Middle frontal gyrus (tissue), 1 donor: ENCODE measurements around the gene ADAMTS6.
"Not testable (repeated sequence)": the region's sequence is repeated elsewhere in the genome, so short reads cannot be mapped to it uniquely, and the experiment has no call there.

Experiments used
- DNase-seq: peaks from one replicate; pipeline ENCODE4 v3.0.0-alpha.2; 2015; ENCODE audit warnings: low spot score; ENCODE audit errors: extremely low spot score

ADAMTS6 gene

GRCh38 chr5:65364907-65365306 lies 116.8 kb downstream of the ADAMTS6 start:
- no peak for DNase-seq

- DNase-seq: no peak
Measured at GRCh38 chr5:65363499-65363898, 118.2 kb downstream of the ADAMTS6 start.

DNA sequence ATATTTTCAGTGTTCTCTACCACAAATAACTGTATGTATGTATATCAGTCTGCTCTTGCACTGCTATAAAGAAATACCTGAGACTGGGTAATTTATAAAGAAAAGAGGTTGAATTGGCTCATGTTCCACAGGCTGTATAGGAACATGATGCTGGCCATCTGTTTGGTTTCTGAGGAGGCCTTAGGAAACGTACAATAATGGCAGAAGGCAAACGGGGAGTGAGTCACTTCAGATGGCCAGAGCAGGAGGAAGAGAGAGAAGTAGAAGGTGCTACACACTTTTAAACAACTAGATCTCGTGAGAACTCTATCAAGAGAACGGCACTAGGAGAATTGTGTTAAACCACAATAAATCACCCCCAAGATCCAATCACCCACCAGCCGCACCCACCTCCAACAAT lies 121.7 kb downstream of the ADAMTS6 start:
- no peak for DNase-seq

GRCh38 chr5:65359569-65359968 lies 122.2 kb downstream of the ADAMTS6 start:
- no peak for DNase-seq

- DNase-seq: no peak
Measured at GRCh38 chr5:65356274-65356673, 125.4 kb downstream of the ADAMTS6 start.

- no peak for DNase-seq
Measured at GRCh38 chr5:65355301-65355700, 126.4 kb downstream of the ADAMTS6 start.

DNA sequence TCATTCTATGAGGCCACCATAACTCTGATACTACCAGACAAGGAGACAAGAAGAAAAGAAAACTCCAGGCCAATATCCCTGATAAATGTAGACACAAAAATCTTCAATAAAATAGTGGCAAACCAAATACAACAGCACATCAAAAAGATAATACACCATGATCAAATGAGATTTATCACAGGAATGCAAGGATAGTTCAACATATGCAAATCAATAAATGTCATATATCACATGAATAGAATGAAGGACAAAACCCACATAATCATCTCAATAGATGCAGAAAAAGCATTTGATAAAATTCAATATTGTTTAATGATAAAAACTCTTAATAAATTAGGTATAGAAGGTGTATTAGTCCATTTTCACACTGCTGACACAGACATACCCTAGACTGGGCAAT lies 139.9 kb downstream of the ADAMTS6 start:
- no peak for DNase-seq

- no peak for DNase-seq
Measured at GRCh38 chr5:65338606-65339151, 143.0 kb downstream of the ADAMTS6 start.

GRCh38 chr5:65334077-65334476 lies 147.6 kb downstream of the ADAMTS6 start:
- no peak for DNase-seq

- DNase-seq: no peak
Measured at GRCh38 chr5:65332591-65332990, 149.1 kb downstream of the ADAMTS6 start.

GRCh38 chr5:65329266-65329665 lies 152.5 kb downstream of the ADAMTS6 start:
- no peak for DNase-seq

DNA sequence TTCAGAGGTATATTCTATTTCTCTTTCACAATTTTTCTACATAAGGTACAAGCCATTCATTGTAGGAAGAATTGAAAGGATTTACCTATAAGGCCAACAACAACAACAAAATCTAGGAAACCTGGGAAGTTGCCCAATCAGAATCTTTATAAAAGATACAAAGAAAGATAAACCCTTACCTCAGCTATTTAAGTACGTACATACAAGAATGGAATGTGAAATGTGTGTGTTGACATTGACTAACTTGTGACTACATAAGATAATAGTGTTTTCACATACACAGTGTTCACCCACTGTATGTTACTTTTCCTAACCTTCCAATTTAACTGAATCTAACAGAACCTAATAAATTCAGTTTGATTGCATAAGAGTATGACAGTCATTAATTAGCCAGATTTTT lies 154.1 kb downstream of the ADAMTS6 start:
- DNase-seq: no peak

DNA sequence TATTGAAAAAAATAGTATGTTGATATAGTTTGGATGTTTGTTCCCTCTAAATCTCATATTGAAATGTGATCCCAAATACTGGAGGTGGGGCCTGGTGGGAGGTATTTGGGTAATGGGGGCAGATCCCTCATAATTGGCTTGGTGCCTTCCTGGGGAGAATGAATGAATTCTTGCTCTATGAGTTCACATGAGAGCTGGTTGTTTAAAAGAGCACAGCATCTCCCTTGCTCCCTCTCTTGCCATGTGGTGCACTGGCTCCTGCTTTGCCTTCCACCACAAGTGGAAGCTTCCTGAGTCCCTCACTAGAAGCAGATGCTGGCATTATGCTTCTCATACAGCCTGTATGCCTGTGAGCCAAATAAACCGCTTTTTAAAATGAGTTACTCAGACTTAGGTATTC lies 154.8 kb downstream of the ADAMTS6 start:
- no peak for DNase-seq

DNA sequence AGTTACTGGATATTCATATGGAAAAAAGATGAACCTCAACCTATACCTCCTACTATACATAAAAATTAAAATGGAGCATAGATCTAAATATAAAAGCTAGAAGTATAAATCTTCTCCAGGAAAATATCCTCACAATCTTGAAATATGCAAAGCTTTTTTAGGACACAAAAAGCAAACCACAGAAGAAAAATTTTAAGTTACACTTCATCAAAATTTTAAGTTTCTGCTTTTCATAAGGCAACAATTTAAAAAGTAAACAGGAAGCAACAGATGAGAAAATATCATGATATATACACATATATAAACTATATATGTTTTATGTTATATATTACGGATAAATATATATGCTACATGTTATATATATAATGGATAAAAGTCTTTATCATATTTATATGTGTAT lies 157.5 kb downstream of the ADAMTS6 start:
- DNase-seq: no peak

- DNase-seq: not testable (repeated sequence)
Measured at GRCh38 chr5:65320704-65321103, 161.0 kb downstream of the ADAMTS6 start.

- no peak for DNase-seq
Measured at GRCh38 chr5:65320250-65320649, 161.5 kb downstream of the ADAMTS6 start.

GRCh38 chr5:65307931-65308330 lies 173.8 kb downstream of the ADAMTS6 start:
- no peak for DNase-seq

- no peak for DNase-seq
Measured at GRCh38 chr5:65307088-65307487, 174.6 kb downstream of the ADAMTS6 start.

GRCh38 chr5:65305913-65306312 lies 175.8 kb downstream of the ADAMTS6 start:
- DNase-seq: no peak

DNA sequence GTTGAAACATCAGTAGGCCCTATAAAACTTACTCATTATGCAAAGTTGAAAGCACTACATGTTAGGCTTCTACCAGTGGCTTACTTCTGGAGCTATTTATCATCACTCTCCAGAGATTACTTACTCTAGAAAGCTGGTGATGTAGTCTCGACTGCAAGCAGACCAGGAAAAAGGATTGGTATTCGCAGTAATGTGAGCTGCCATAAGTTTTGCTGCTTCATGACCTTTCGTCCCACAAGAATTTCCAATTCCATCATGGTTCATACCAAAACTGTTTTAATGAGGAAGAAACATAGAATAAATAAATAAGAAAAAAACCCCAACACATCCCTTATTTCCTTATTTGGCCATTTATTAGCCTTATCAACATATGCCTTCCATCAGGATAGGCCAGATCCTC lies 181.9 kb downstream of the ADAMTS6 start:
- no peak for DNase-seq

DNA sequence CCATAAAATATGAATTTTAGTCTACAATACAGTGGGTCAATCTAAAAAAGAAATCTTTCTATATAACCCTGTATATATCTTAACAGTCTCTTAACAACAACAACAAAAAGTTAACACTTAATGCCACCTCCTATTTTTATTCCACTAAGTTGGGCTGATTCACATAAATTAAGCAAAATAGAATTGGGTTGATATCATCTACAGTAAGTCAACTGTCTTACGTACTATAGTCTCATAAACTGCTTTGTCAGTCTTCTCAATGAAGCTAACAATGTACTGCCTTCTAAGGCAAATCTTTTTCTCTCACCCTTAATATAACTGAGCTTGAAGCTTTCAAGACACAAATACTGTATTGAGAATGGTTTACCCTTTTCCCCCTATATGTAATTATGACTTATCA lies 185.7 kb downstream of the ADAMTS6 start:
- no peak for DNase-seq

DNA sequence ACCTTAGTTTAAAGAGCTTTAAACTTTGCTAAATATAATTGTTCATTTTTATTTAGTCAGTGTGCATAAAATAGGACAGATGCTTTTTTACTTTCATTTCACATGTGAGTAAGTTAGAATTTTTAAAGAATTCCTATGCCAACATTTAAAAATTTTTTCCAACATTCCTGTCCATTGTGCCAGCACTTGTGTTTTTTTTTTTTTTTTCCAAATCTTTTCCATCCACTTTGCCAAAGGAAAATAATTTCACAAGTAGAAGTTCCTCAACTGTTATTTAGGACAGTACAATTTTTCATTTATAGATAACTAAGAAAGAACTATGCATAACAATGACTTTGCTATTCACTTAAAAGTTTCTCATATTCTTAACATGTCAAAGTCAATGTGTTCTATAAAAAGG lies 189.5 kb downstream of the ADAMTS6 start:
- DNase-seq: no peak

- DNase-seq: no peak
Measured at GRCh38 chr5:65290677-65291076, 191.0 kb downstream of the ADAMTS6 start.

- no peak for DNase-seq
Measured at GRCh38 chr5:65288657-65289056, 193.1 kb downstream of the ADAMTS6 start.
